Chondrocyte (in vitro differentiated cells): ENCODE data around the gene ANK2. TPM values are rescaled to one million over a fixed set of nuclear protein-coding genes. Genes with fewer than 3 reads are reported as not detected.

Experiments used
- DNase-seq: peaks from one replicate; pipeline ENCODE4 v3.0.0; 2021; ENCODE audit warnings: mixed read lengths, low spot score
- H3K27ac Mint-ChIP-seq: one replicate; pipeline ENCODE4 v1.8.0; 2021; ENCODE audit warnings: mild to moderate bottlenecking, moderate library complexity, mixed read lengths; ENCODE audit not compliant: unreplicated experiment
- H3K27me3 Mint-ChIP-seq: 2 replicates; pipeline ENCODE4 v1.8.0; 2021; ENCODE audit warnings: low read depth, mixed read lengths
- H3K36me3 Mint-ChIP-seq: 2 replicates; pipeline ENCODE4 v1.8.0; 2021; ENCODE audit warnings: low read depth, mixed read lengths
- H3K4me1 Mint-ChIP-seq: 2 replicates; pipeline ENCODE4 v1.8.0; 2021; ENCODE audit warnings: low read depth, mild to moderate bottlenecking, mixed read lengths
- H3K4me3 Mint-ChIP-seq: one replicate; pipeline ENCODE4 v1.8.0; 2021; ENCODE audit warnings: mild to moderate bottlenecking, moderate library complexity, mixed read lengths; ENCODE audit not compliant: unreplicated experiment
- H3K9me3 Mint-ChIP-seq: 2 replicates; pipeline ENCODE4 v1.8.0; 2021; ENCODE audit warnings: low read depth, mixed read lengths
- CTCF ChIP-seq: fragments of 200-600 bp; sonication (generic); IDR thresholded peaks from 2 replicates; pipeline ENCODE4 v1.5.0; 2021; ENCODE audit warnings: antibody characterized with exemption, mild to moderate bottlenecking, moderate library complexity
- total RNA-seq: library from RNA; stranded (reverse); gene quantifications from 3 replicates; pipeline ENCODE4 v1.2.1, GENCODE V29; 2021

ANK2 gene
- total RNA-seq, 1 donor from 2014 or later: 71.2 TPM

DNA sequence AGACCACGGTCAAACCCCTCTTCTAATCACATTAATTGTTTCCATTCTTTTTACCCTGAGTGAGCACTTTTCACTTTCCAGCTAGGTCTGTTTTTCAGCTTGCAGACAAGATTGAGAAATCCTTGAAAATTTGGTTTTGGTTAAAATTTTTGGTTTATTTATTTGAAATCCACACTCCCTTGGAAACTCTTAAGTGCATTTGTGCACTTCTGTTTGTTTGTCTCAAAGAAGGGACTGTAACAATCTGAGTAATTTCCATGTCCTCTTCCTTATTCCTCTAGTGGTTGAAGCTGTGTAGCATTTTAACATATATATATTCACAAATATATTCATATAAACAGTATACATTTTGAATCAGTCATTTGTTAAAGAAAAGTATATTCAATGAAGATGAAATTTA is 333.3 kb downstream of the ANK2 start:
- Mint-ChIP-seq H3K27me3 (no peaks in the 10 kb centered on the region), H3K4me3 (no peak overlapping the region), H3K36me3 (peaks cover 8% of the 10 kb centered on the region), H3K27ac (no peak overlapping the region), H3K9me3 (no peaks in the 10 kb centered on the region), H3K4me1 (peaks cover 29% of the 10 kb centered on the region)
- DNase-seq: no peak
- TF ChIP-seq CTCF: peak; percentile 11

GRCh38 chr4:113383111-113383785 is 333.8 kb downstream of the ANK2 start:
- DNase-seq: no peak
- peaks cover 29% of the 10 kb centered on the region for H3K4me1 Mint-ChIP-seq
- no peaks in the 10 kb centered on the region for H3K27me3 Mint-ChIP-seq
- peak overlapping the region; percentile 79 for H3K27ac Mint-ChIP-seq
- H3K4me3 Mint-ChIP-seq: no peak overlapping the region
- H3K9me3 Mint-ChIP-seq: no peaks in the 10 kb centered on the region
- no peak for TF ChIP-seq CTCF
- peaks cover 8% of the 10 kb centered on the region for H3K36me3 Mint-ChIP-seq

GRCh38 chr4:113384600-113384999 is 335.1 kb downstream of the ANK2 start:
- H3K27me3 Mint-ChIP-seq: no peaks in the 10 kb centered on the region
- H3K36me3 Mint-ChIP-seq: peaks cover 7% of the 10 kb centered on the region
- H3K4me3 Mint-ChIP-seq: no peak overlapping the region
- no peak for DNase-seq
- peak overlapping the region; percentile 75 for H3K27ac Mint-ChIP-seq
- H3K4me1 Mint-ChIP-seq: peaks cover 29% of the 10 kb centered on the region
- no peak for TF ChIP-seq CTCF
- peaks cover 5% of the 10 kb centered on the region for H3K9me3 Mint-ChIP-seq

- Mint-ChIP-seq H3K36me3 (peaks cover 7% of the 10 kb centered on the region), H3K27me3 (no peaks in the 10 kb centered on the region), H3K9me3 (peaks cover 5% of the 10 kb centered on the region), H3K4me1 (peaks cover 29% of the 10 kb centered on the region), H3K27ac (peak overlapping the region; percentile 75), H3K4me3 (no peak overlapping the region)
- TF ChIP-seq CTCF: no peak
- DNase-seq: no peak
Observed at GRCh38 chr4:113385281-113385899, 335.9 kb downstream of the ANK2 start.

DNA sequence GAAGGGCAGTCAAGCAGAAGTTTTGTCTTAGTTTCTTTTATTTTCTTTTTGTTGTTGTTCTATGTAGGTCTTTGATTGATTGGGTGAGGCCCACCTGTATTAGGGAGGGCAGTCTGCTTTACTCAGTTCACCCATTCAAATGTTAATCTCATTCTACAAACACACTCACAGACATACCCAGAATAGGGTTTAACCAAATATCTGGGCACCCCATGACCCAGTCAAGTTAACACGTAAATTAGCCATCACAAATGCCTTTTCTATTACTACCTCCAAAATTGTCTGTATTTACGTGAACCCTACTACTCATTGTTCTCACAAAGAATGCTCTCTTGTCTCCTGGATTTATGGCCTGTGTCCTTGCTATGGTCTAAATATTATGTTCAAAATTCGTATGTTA is 339.7 kb downstream of the ANK2 start:
- Mint-ChIP-seq H3K4me3 (no peak overlapping the region), H3K27ac (no peak overlapping the region), H3K36me3 (peaks cover 4% of the 10 kb centered on the region), H3K27me3 (no peaks in the 10 kb centered on the region), H3K4me1 (peaks cover 12% of the 10 kb centered on the region), H3K9me3 (peaks cover 5% of the 10 kb centered on the region)
- no peak for DNase-seq
- TF ChIP-seq CTCF: no peak
